ENCODE measurements around the gene ANKRD66. TPM values are rescaled to one million over a fixed set of nuclear protein-coding genes. Genes with fewer than 3 reads are reported as not detected.

Gene ANKRD66
- polyA plus RNA-seq, 1 donor (not counting 4 experiments of a cell fraction or from before 2014, with no cell fraction given), result not detected

DNA sequence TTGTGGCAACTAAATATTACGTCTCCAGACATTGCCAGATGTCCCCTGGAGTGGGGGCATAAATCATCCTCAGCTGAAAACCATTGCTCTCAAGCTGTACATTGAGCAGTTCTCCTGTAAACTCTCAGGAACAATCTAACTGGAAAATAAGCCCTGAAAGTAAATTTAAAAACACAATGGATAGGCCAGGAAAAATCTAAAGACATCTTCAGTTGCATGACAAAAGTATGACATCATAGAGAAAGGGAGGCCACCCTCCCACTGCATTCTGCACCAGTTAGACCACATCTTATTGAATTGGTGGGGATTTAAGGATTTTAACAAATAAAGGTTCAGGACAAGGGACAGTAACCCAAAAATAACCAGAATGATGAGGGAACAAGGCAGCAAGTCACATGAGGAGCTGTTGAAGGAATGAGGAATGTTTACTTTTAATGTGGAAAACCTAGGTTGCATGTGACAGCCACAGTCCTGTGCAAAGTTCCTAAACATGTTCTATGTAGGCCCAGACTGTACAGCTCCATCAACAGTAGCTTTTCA, 16.9 kb upstream of the ANKRD66 start:
- no peaks in the 10 kb centered on the region for H3K9me3 ChIP-seq (ENCODE audit: control insufficient read depth, low read depth, low read length)
- no peak overlapping the region for H3K9ac ChIP-seq (ENCODE audit: control insufficient read depth, extremely low read depth, insufficient read depth, low read length)
- no peaks in the 10 kb centered on the region for H3K79me2 ChIP-seq (ENCODE audit: control insufficient read depth, insufficient read depth, low read length)
- H3K36me3 ChIP-seq (ENCODE audit: control insufficient read depth in 2 of 2, extremely low read depth in 1 of 2, insufficient read depth in 2 of 2, low read length in 2 of 2), result no peaks in the 10 kb centered on the region
- no peaks in the 10 kb centered on the region for H3K4me1 ChIP-seq (ENCODE audit: control insufficient read depth, extremely low read depth, insufficient read depth, low read length)
- no peak overlapping the region for H3K4me2 ChIP-seq (ENCODE audit: control insufficient read depth, extremely low read depth, insufficient read depth, low read depth, low read length)
- H3K27me3 ChIP-seq (ENCODE audit: control insufficient read depth, extremely low read depth, insufficient read depth, low read length), result no peaks in the 10 kb centered on the region
- DNase-seq (ENCODE audit: low read depth, low spot score) (no peak), FAIRE-seq (no peak)
- dilution Hi-C loops (cut with MboI; ENCODE audit: extremely low pct_ligation_motif_present, low sequenced_read_pairs), result no loop called here
- no peak overlapping the region for H3K27ac ChIP-seq (ENCODE audit: control insufficient read depth, insufficient read depth, low read length)
- no peaks in the 10 kb centered on the region for H3K9me1 ChIP-seq (ENCODE audit: control insufficient read depth, extremely low read depth, insufficient read depth, low read length)
- TF ChIP-seq, protein P1, sequence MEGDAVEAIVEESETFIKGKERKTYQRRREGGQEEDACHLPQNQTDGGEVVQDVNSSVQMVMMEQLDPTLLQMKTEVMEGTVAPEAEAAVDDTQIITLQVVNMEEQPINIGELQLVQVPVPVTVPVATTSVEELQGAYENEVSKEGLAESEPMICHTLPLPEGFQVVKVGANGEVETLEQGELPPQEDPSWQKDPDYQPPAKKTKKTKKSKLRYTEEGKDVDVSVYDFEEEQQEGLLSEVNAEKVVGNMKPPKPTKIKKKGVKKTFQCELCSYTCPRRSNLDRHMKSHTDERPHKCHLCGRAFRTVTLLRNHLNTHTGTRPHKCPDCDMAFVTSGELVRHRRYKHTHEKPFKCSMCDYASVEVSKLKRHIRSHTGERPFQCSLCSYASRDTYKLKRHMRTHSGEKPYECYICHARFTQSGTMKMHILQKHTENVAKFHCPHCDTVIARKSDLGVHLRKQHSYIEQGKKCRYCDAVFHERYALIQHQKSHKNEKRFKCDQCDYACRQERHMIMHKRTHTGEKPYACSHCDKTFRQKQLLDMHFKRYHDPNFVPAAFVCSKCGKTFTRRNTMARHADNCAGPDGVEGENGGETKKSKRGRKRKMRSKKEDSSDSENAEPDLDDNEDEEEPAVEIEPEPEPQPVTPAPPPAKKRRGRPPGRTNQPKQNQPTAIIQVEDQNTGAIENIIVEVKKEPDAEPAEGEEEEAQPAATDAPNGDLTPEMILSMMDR (optimal IDR thresholded peaks at IDR 0.05 in 1 of 3, IDR thresholded peaks at IDR 0.05 in 1 of 3, conservative IDR thresholded peaks at IDR 0.05 in 1 of 3; ENCODE audit: extremely low read depth in 1 of 3, insufficient read depth in 2 of 3, low read length in 3 of 3), result no peak
- TF ChIP-seq EZH2 (IDR thresholded peaks at IDR 0.05; ENCODE audit: low read length), result no peak
- H2AFZ ChIP-seq (ENCODE audit: control insufficient read depth, low read length), result no peak overlapping the region
- no peak overlapping the region for H3K4me3 ChIP-seq (ENCODE audit: control insufficient read depth in 2 of 3, extremely low read depth in 1 of 3, insufficient read depth in 2 of 3, low read depth in 1 of 3, low read length in 3 of 3)
- no peaks in the 10 kb centered on the region for H4K20me1 ChIP-seq (ENCODE audit: control insufficient read depth, extremely low read depth, insufficient read depth, low read length)

DNA sequence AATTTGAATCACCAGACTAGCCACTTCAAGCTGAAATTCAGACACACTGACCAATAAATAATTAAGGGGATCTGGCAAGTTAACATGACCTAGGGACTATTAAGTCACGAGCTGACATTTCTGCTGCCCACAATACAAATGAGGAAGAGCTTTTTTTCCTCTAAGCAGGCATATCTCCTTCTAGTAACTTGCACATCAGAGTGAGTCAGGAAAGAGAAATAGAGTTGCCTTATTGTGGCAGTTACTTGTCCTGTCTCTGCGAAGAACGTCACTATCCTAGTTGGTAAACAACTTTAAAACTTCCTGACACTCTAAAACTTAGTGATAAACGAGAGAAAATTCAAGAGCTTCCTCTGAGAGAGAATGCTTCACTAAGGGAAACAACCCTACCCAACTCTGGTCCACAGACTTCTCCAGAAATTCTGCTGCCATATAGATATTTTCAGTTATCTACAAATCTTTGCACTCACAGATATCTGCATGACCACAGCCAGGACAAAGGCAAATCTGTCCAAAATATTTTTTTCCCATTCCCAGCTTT, 15.7 kb upstream of the ANKRD66 start:
- H3K27ac ChIP-seq (ENCODE audit: control insufficient read depth, insufficient read depth, low read length), result no peak overlapping the region
- no peak overlapping the region for H3K9ac ChIP-seq (ENCODE audit: control insufficient read depth, extremely low read depth, insufficient read depth, low read length)
- H4K20me1 ChIP-seq (ENCODE audit: control insufficient read depth, extremely low read depth, insufficient read depth, low read length), result no peaks in the 10 kb centered on the region
- FAIRE-seq (no peak), DNase-seq (ENCODE audit: low read depth, low spot score) (no peak)
- H3K4me3 ChIP-seq (ENCODE audit: control insufficient read depth in 2 of 3, extremely low read depth in 1 of 3, insufficient read depth in 2 of 3, low read depth in 1 of 3, low read length in 3 of 3), result no peak overlapping the region
- no peaks in the 10 kb centered on the region for H3K27me3 ChIP-seq (ENCODE audit: control insufficient read depth, extremely low read depth, insufficient read depth, low read length)
- no peaks in the 10 kb centered on the region for H3K9me3 ChIP-seq (ENCODE audit: control insufficient read depth, low read depth, low read length)
- H3K4me1 ChIP-seq (ENCODE audit: control insufficient read depth, extremely low read depth, insufficient read depth, low read length), result peaks cover 6% of the 10 kb centered on the region
- TF ChIP-seq EZH2 (IDR thresholded peaks at IDR 0.05; ENCODE audit: low read length), result no peak
- TF ChIP-seq, protein P1 (optimal IDR thresholded peaks at IDR 0.05 in 1 of 3, IDR thresholded peaks at IDR 0.05 in 1 of 3, conservative IDR thresholded peaks at IDR 0.05 in 1 of 3; ENCODE audit: extremely low read depth in 1 of 3, insufficient read depth in 2 of 3, low read length in 3 of 3), result no peak
- H3K9me1 ChIP-seq (ENCODE audit: control insufficient read depth, extremely low read depth, insufficient read depth, low read length), result no peaks in the 10 kb centered on the region
- H3K79me2 ChIP-seq (ENCODE audit: control insufficient read depth, insufficient read depth, low read length), result no peaks in the 10 kb centered on the region
- no peak overlapping the region for H2AFZ ChIP-seq (ENCODE audit: control insufficient read depth, low read length)
- H3K36me3 ChIP-seq (ENCODE audit: control insufficient read depth in 2 of 2, extremely low read depth in 1 of 2, insufficient read depth in 2 of 2, low read length in 2 of 2), result no peaks in the 10 kb centered on the region
- no peak overlapping the region for H3K4me2 ChIP-seq (ENCODE audit: control insufficient read depth, extremely low read depth, insufficient read depth, low read depth, low read length)
- dilution Hi-C loops (cut with MboI; ENCODE audit: extremely low pct_ligation_motif_present, low sequenced_read_pairs), result no loop called here

Measured in keratinocyte (primary cell).